Activated CD8-positive, alpha-beta memory T cell treated with anti-CD3 and anti-CD28 coated beads, Interleukin-2, amount 50 U/mL, for 48 hours (primary cell): Measurements from ENCODE around the gene IMPA2.

Experiments used
- DNase-seq: peaks from one replicate; pipeline ENCODE4 v3.0.0-alpha.2; 2020

The IMPA2 gene

DNA sequence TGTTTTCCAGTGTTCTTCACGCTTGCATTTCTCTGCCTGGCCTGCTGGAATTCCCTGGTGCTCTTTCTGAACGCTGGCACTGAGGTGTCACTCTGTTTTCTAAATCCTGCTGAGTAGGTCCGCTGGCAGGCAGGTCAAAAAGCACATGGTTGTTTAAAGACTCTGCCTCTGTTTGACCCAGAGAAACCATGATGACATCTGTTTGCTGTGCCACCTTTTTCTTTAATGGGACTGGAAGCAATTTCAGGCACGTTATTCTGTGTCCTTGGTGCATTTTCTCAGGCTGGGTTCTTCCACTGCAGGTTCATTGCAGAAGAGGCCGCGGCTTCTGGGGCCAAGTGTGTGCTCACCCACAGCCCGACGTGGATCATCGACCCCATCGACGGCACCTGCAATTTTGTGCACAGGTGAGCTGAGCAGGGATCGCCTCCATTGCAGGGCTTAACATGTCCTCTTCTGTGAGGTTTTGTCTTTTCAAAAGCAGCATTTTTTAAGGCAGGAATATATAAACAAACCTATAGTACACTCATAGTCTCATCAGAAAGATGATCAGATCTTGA, 28.4 kb downstream of the IMPA2 start:
- DNase-seq, result no peak

DNA sequence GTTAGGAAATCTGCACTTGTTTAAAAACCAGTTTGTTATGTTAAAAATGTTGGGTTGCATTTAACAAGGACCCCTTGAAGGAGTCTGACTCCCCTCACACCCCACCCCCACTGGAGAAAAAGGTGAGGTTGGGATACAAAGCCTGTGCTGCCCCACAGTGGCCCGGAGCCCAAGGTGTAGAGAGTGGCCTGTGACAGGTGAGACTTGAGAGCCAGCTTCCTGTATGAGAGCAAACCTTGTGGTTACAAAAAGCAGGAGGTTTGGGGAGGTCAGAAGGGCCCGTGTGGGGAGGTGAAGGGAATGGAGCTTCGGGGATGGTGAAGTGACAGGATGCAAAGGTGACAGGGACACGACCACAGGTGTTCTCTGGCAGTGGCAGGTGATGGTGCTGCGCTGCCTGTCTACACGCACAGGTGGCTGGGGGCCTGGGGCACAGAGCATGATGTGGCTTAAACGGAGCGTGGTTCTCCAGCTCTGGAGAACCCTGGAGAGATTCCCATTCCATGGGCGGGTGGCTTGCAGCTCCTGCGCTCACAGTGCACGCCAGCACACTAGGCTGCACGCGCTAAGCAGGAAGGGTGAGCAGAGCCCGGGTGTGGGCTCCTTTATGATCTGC, 29.0 kb downstream of the IMPA2 start:
- no peak for DNase-seq

DNA sequence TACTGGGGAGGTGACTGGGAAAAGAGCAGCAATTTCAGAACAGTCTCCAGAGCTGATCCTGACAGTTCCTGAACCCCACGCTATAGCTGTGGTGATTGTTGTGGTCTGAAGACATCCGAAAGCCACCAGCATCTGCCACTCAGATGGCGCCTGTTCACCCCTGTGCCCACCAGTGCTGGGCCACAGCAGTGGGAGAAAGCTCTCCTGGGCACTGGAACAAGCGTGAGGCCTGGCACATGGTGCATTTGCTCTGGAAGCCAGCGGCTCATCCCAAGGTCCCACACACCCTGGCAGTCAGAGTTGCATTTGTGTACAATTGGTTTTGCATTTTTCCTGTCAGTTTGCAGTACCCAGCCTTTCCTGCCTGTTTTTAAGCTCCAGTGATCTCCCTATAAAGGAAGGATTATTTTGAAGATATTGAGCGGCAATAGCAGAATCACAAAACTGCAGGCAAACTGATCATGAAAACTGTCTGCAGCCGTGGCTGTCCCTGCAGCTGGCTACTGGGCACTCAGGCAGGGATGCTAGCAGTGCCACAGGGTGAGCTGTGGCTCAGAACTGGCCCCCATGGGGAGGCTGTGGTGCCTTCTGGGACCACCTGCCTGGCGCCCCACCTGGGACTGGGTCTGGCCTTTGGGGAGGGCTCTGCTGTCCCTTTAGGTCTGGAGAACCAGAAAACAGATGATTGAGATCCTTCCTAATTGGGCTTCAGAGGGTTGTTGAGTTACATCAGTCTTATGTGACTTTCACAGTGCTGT, 30.1 kb downstream of the IMPA2 start:
- DNase-seq, result no peak

DNA sequence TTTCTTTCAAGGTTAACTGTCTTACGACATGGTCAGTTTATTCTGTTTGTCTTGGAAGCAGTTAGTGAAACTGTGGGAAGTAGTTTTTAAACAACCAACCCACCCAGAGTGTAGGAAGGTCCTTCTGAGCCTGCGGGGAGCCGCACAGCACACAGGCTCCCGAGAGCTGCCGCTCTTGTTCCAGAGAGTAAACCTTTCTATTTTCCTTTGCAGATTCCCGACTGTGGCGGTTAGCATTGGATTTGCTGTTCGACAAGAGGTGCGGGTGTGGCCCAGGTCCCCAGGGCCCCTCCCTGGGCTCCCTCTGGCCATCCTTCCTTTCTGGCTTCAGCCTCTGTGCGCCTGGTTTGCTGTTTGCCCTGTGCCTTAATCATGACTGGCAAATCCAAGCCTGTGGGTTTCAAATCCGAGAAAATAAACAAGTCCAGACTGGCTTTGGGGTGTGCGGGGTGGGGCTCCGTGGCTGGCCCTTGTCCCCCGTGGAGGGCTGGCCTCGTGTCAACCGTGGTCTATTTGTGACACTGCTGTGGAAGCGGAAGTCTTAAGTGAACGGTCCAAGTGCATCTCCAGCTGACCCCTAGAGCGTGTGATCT, 30.7 kb downstream of the IMPA2 start:
- DNase-seq, result no peak

DNA sequence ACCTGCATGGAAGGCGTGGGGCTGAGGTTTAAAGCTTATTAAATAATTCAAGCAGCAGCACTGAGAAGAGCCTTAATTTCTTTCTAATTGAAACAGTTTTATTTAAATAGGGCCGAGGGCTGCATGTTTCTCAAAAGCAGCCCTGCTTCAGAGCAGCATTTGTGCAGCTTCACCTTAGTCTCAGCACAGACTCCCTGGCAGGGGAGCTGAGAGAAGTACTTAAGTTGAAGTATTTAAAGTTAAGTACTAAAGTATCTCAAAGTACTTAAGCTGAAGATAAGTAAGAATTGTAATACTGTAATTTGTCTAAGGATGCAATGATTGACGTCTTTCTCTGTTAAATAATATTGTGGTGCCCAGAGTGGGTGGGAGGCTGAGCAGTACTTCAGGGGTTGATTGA, 31.4 kb downstream of the IMPA2 start:
- DNase-seq, result no peak

DNA sequence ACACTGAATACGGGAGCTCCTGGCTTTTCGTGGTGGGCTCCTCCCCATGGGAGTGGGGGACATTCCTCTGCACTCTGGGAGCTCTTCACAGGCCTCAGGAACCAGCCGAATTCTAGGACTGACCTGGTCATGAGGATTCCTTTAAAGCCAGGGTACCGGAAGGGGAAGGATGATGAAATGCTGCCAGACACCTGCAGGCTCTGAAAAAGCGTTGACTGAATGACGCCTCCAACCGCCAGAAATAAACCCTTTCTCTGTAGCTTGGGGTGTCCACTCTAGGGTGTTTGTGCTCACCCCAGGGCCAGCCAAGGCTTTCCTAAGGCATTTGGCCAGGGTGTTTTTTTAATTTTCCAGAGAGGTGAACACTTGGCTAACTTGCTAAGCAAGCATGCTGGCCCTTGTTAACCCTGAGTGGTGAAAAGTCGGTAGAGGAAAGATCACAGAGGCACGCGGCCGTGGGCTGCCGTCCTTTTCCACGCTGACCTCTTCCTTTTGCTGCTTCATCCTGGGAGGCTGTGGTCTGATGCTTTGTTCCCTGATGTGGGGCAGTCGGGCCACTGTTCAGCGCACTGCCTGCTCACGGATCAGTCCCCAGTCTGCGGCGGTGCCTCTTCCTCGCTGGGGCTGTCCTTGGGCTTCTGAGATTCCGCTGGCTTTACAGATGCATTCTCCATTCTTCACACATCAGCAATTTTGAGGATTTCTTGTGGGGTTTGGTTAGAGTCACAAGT, 32.0 kb downstream of the IMPA2 start:
- no peak for DNase-seq

DNA sequence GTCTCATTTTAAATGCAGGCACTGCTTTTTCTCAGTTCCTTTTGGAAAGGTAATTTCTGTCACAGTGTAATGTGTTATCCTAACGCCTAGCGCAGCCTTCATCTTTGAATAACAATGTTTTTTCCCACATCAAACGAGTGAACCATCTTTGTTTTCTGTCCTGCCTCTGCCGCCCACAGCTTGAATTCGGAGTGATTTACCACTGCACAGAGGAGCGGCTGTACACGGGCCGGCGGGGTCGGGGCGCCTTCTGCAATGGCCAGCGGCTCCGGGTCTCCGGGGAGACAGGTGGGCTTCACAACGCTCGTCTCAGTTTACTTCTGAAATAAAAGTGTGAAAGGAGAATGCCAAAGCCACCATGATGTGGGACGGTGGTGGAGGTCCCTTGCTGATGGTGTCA, 32.8 kb downstream of the IMPA2 start:
- DNase-seq, result no peak

DNA sequence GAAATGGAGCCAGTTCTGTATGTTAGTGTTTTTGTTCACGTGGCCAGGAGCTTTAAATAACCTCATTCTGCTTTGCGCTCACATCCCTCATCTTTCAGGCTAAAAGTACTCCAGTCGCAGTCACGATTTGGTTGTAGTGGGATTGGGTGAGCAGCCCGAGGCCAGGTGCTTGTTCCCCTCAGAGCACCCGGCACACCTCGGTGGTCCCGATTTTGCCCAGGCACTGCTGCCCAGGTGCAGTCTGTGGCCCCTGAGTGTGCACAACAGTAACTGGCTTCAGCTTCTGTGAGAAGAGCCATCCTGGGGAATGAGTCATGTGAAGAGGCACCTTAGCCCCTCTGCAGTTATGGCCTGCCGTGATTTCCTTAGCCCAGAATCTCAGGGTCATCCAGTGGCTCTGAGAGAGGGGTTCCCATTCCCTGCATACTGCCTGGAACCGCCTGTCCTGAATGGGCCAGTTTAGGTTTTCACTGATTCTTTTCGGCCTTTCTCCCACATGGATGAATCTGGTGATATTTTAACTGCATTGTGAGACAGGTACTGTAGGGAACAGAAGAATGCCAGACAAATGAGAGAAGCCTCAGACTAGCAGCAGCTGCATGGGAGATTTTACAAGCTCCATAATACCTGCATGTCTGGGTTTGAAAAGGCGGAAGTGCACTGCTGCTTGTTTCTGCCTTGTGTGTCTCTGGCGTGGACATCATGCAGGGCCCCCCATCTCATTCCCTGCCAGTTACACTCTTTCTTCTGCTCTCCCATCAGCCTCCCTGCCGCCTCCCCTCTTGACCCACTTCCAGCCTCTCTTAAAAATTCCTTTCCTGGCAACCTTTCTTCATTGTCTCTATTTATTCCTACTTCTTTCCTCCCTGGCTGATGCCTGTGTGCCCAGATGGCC, 33.5 kb downstream of the IMPA2 start:
- DNase-seq, result no peak

DNA sequence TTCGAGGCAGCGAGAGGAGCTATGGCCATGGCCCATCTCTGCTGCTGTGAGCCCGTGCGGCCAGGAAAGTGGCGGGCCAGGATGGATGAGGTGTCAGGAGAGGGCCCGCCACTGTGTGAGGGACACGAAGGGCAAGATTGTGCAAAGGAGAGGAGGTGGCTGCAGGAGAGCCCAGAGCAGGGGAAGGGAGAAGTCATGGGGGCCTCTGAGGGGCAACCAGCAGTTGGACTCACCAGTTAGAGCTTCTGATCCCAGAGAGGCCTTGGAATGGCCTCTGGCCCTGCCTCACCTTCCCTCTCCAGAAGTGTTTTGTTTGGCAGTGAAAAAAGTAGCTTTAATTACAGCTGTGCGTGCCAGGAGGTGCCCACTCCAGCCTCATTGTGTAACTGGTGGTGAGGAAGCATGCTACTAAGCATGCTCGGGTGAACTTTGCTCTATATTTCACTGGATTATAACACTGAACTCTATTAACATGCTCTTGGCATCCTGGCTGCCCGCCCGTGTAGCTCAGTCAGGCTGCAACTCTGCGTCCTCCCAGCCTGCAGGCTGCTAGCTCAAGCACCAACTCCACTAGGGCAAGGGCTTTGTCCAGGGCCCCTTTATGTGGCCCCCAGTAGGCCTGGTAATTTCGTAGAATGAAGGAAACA, 34.2 kb downstream of the IMPA2 start:
- DNase-seq, result no peak

DNA sequence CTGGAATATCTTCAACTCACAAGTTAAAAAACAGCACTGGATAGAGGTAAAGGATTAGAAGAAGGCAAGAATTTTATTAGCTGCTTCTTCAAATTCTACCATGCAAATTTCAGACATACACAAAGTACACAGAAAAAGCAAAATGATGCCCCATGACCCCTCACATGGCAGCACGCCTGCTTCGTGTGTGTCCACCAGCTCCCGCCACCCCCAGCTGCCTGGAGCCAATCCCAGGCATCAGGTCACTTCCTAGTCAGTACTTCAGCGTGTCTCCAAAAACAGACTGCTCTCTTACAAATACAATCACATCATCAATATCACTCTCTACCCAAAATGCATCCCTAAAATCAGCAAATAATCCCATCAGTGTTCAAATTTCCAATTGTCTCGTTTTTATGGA, 35.8 kb downstream of the IMPA2 start:
- DNase-seq, result no peak

DNA sequence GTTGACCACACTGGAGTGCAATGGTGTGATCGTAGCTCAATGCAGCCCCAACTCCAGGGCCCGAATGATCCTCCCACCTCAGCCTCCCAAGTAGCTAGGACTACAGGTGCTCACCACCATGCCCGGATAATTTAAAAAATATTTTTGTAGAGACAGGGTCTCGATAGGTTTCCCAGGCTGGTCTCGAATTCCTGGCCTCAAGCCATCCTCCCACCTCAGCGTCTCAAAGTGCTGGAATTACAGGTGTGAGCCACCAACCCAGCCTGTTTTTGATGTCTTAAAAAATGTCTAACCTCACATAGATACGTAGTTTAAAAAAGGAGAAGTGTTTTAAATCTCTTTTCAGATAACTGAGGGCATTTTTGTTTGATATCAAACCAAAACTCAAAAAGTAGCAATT, 37.6 kb downstream of the IMPA2 start:
- DNase-seq, result no peak

DNA sequence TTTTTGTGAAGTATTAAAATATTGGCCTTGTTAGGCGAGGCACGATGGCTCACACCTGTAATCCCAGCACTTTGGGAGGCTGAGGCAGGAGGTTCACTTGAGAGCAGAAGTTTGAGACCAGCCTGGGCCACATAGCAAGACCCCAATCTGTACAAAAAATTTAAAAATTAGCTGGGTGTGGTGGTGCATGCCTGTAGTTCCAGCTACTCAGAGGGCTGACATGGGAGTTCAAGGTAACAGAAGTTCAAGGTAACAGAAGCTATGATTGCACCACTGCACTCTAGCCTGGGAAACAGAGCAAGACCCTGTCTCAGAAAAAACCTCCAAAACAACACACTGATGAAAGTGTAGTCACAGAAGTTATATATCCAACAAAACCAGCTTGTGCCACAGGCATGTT, 39.8 kb downstream of the IMPA2 start:
- DNase-seq, result no peak

DNA sequence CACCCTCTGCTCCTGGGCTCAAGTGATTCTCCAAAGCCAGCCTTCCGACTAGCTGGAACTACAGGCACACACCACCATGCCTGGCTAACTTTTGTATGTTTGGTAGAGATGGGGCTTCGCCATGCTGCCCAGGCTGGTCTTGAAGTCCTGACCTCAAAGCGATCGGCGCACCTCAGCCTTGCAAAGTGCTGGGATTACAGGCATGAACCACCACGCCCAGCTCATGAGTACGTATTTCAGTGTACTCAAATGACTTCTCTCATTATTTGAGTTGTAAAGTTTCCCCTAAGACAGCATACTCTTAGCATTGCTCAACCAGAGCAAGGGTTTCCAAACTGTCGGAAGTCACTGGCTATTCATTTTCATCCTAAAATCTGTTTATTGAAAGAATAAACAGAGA, 40.3 kb downstream of the IMPA2 start:
- no peak for DNase-seq

DNA sequence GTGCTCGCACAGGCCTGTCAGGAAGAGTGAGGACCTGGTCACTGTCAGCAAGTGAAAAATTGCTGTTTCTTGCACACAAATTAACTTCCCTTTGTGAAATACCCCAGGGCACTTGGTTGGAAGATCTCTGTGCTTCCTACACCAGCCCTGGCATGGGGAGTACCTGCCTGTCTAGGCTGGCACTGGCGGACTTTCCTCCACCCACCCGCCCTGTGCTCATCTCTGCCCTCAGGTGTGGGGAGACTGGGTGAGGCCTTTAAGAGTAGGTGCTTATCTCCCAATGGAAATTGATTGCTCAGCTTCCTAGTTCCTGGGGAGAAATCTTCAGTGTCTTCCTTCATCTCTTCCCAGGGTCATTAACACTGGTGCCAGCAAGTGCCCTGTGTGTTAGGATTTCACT, 42.1 kb downstream of the IMPA2 start:
- no peak for DNase-seq

DNA sequence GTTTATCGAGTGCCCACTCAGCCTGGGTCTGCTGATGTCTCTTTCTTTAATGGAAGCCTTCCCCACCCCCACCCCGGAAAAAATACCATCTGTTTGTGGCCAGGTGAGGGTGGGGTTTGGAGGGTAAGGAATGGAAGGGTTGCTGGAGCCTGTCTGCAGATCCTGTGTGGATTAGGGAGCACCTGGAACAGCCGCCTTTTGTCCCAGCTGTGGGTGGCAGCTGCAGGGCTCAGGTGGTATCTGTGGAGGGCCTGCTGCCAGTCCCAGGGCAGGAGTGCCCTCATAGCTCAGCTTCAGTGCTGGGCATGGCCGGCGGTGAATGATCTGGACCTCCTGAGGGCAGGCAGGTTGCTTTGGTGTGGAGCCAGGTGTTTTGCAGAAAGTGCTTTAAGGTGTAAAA, 45.3 kb downstream of the IMPA2 start:
- no peak for DNase-seq

DNA sequence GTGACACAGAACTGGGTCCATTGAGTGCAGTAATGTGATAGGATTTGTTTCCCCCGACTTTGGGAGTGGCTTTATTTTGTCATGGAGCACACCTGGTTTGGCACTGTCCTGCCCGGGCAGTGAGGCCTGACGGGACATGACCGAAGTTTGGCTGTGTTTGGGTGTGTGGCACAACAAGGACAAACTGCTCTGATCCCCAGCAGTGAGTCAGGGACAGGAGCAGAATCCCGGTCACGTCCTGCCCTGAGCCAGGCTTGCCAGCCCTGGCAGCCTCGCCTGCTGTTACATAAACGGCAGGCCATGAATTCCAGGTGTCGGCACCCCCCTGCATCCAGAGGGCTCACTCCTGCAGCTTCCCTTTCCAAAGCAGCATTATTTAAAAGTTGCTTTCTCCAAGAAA, 45.7 kb downstream of the IMPA2 start:
- no peak for DNase-seq

DNA sequence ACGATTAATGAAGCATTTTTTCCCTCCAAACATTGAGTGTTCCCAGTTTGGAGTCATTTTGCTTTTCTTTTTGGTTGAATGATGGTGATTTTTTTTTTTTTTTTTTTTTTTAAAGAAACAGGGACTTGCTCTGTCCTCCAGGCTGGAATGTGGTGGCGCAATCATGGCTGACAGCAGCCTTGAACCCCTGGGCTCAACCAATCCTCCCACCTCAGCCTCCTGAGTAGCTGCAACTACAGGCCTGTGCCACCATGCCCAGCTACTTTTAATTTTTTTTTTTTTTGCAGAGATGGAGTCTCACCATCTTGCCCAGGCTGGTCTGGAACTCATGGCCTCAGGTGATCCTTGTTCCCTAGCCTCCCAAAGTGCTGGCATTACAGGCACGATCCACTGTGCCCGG, 46.2 kb downstream of the IMPA2 start:
- no peak for DNase-seq

DNA sequence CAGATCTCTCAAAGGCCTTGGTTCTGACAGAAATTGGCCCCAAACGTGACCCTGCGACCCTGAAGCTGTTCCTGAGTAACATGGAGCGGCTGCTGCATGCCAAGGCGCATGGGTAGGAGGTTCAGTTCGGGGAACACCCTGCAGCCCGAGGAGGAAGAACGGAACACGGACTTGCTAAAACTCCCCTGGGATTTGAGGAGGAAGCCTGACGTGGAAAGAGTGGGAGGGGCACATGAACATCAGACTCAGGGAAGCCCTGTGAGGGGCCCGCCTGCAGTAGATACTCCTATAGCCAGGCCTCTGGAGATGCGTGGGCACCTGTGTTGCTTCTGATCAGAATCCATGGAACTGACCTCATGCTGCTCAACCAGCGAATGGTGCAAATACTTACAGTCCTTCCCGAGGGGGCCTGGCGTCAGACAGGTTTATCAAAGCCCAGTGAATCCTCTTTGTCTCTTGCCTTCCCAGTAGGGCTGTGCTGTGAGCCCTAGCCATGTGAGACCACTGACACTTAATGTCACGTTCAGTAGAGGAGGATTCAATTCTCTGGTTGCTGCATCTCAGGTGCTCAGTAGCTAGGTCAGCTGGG, 46.8 kb downstream of the IMPA2 start:
- DNase-seq, result no peak

DNA sequence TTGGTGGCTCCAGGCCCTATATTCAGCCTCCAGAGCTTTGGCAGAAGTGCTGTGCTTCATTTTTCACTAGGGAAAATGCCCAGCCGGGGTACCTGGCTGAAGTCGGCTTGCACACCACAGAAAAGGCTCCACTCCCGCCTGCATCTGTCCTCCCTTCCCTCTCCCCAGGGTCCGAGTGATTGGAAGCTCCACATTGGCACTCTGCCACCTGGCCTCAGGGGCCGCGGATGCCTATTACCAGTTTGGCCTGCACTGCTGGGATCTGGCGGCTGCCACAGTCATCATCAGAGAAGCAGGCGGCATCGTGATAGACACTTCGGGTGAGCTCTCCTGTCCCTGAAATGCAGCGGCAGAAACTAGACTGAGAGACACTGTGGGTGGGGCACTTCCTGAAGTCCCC, 47.4 kb downstream of the IMPA2 start:
- no peak for DNase-seq

DNA sequence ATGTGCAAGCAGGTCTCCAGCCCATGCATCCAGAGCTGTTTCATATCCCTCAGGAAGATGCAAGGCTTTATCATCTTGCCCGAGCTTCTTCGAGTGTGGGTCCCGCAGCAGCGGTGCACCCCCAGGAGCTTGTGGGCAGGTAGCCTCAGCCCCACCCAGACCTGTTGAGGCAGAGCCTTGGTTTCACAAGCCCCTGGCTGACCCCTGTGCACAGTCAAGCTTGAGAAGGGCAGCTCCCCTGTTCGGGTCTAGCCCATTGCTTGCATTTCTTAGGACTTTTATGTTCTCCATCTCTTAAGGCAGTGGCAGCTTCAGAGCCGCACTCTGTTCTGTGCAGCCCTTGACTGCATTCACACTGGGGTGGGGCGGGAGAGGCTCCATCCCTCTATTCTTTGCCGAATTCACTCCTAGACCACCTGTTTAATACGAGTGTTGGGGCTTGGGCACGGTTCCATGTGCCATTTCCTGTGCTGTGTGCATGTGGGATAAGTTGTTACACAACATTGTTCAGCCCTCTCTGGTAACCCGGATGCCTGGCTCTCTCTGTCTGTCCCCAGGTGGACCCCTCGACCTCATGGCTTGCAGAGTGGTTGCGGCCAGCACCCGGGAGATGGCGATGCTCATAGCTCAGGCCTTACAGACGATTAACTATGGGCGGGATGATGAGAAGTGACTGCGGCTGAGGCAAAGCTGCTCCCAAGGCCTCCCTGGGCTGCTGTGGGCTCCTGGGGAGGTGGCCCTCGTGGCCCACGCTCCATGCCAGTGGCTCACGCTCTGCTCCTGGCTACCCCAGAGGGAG, 48.7 kb downstream of the IMPA2 start:
- DNase-seq, result no peak

DNA sequence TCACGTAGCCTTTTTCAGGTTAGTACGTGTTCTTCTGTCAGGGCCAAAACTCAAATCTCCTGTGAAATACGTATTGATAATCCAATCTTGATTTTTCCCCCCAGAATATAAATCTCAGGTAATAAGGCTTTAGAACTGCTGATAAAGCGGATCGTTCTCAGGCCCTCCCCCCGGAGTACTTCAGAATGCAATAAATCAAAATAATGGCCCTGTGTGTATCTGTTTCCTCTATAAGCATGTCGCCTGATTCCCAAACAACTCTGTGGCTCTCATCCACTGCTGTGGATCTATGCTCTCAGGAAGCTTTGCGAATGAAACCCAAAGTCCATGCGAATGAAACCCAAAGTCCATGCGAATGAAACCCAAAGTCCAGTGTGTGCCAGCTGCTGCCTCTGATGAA, 49.4 kb downstream of the IMPA2 start:
- no peak for DNase-seq
